ENCODE measurements around the gene TFDP2.
"Not testable (repeated sequence)": the region's sequence is repeated elsewhere in the genome, so short reads cannot be mapped to it uniquely, and the experiment has no call there.

DNA sequence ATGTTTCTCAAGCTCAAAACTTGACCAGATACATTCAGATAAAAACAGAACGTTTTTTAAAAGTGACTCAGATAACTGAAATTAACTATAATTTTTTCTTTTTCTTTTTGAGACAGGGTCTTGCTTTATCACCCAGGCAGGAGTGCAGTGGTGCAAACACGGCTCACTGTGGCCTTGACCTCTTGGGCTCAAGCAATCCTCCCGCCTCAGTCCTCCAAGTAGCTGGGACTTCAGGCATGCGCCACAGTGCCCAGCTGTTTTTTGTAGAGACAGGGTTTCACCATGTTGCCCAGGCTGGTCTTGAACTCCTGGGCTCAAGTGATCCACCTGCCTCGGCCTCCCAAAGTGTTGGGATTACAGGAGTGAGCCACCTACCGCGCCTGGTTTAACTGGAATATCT is 144.4 kb downstream of the TFDP2 start:
- TF ChIP-seq, protein P1, sequence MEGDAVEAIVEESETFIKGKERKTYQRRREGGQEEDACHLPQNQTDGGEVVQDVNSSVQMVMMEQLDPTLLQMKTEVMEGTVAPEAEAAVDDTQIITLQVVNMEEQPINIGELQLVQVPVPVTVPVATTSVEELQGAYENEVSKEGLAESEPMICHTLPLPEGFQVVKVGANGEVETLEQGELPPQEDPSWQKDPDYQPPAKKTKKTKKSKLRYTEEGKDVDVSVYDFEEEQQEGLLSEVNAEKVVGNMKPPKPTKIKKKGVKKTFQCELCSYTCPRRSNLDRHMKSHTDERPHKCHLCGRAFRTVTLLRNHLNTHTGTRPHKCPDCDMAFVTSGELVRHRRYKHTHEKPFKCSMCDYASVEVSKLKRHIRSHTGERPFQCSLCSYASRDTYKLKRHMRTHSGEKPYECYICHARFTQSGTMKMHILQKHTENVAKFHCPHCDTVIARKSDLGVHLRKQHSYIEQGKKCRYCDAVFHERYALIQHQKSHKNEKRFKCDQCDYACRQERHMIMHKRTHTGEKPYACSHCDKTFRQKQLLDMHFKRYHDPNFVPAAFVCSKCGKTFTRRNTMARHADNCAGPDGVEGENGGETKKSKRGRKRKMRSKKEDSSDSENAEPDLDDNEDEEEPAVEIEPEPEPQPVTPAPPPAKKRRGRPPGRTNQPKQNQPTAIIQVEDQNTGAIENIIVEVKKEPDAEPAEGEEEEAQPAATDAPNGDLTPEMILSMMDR (IDR thresholded peaks at IDR 0.05) = not testable (repeated sequence)
- TF ChIP-seq EZH2 (IDR thresholded peaks at IDR 0.05; ENCODE audit: borderline replicate concordance, insufficient read depth, low read depth, low read length, poor library complexity, severe bottlenecking) = not testable (repeated sequence)
